H9 (cell line): ENCODE data around the gene CTNNA3. TPM values are rescaled to one million over a fixed set of nuclear protein-coding genes. Genes with fewer than 3 reads are reported as not detected.
A peak's percentile ranks its signal among the peaks of the same experiment; 100 is the strongest.

Experiments
- DNase-seq: peaks from one replicate; pipeline ENCODE4 v3.0.0-alpha.2; 2017
- H2AFZ ChIP-seq: one replicate; pipeline ENCODE4 v1.6.1; 2013; ENCODE audit warnings: mild to moderate bottlenecking, low read length, control low read depth, moderate library complexity
- H2AK5ac ChIP-seq: 2 replicates; pipeline ENCODE4 v1.6.1; 2013; ENCODE audit warnings: low read length, control low read depth, mixed read lengths; ENCODE audit not compliant: insufficient read length
- H2BK120ac ChIP-seq: one replicate; pipeline ENCODE4 v1.6.1; 2013; ENCODE audit warnings: low read depth, mild to moderate bottlenecking, low read length, control low read depth, inconsistent platforms; ENCODE audit not compliant: poor library complexity, severe bottlenecking
- H2BK12ac ChIP-seq: 2 replicates; pipeline ENCODE4 v1.6.1; 2013; ENCODE audit warnings: low read length, control low read depth, mixed read lengths, low read depth; ENCODE audit not compliant: insufficient read length
- H2BK15ac ChIP-seq: 2 replicates; pipeline ENCODE4 v1.6.1; 2013; ENCODE audit warnings: low read depth, low read length, control low read depth
- H2BK20ac ChIP-seq: one replicate; pipeline ENCODE4 v1.6.1; 2013; ENCODE audit warnings: low read depth, mild to moderate bottlenecking, low read length, control low read depth, inconsistent platforms; ENCODE audit not compliant: poor library complexity, severe bottlenecking
- H2BK5ac ChIP-seq: 2 replicates; pipeline ENCODE4 v1.6.1; 2013; ENCODE audit warnings: low read length, control low read depth, mixed read lengths; ENCODE audit not compliant: insufficient read length
- H3K14ac ChIP-seq: 2 replicates; pipeline ENCODE4 v1.6.1; 2013; ENCODE audit warnings: low read length, control low read depth; ENCODE audit not compliant: insufficient read depth
- H3K18ac ChIP-seq: 2 replicates; pipeline ENCODE4 v1.6.1; 2013; ENCODE audit warnings: low read depth, mild to moderate bottlenecking, mixed read lengths, low read length, control low read depth; ENCODE audit not compliant: insufficient read length
- H3K23ac ChIP-seq: 2 replicates; pipeline ENCODE4 v1.6.1; 2013; ENCODE audit warnings: low read length, control low read depth, mixed read lengths, low read depth; ENCODE audit not compliant: insufficient read length
- H3K23me2 ChIP-seq: 2 replicates; pipeline ENCODE4 v1.6.1; 2013; ENCODE audit warnings: low read depth, mild to moderate bottlenecking, mixed read lengths, low read length, control low read depth; ENCODE audit not compliant: insufficient read length, poor library complexity, severe bottlenecking
- H3K27ac ChIP-seq: 2 replicates; pipeline ENCODE4 v1.5.1; 2013; ENCODE audit warnings: low read length, control low read depth, mixed read lengths, low read depth; ENCODE audit not compliant: insufficient read length
- H3K27me3 ChIP-seq: 2 replicates; pipeline ENCODE4 v1.6.1; 2013; ENCODE audit warnings: low read length, control low read depth, inconsistent platforms; ENCODE audit not compliant: insufficient read depth
- H3K4ac ChIP-seq: 2 replicates; pipeline ENCODE4 v1.6.1; 2013; ENCODE audit warnings: low read depth, mild to moderate bottlenecking, control low read depth, inconsistent platforms, low read length, moderate library complexity
- H3K4me1 ChIP-seq: 2 replicates; pipeline ENCODE4 v1.6.1; 2013; ENCODE audit warnings: low read length, control low read depth, inconsistent platforms; ENCODE audit not compliant: insufficient read depth
- H3K4me2 ChIP-seq: 2 replicates; pipeline ENCODE4 v1.6.1; 2013; ENCODE audit warnings: low read length, control low read depth, mixed read lengths; ENCODE audit not compliant: insufficient read length, insufficient read depth
- H3K56ac ChIP-seq: 2 replicates; pipeline ENCODE4 v1.6.1; 2013; ENCODE audit warnings: low read depth, mild to moderate bottlenecking, mixed read lengths, low read length, control low read depth; ENCODE audit not compliant: insufficient read length
- H3K79me1 ChIP-seq: 2 replicates; pipeline ENCODE4 v1.6.1; 2013; ENCODE audit warnings: low read depth, mild to moderate bottlenecking, moderate library complexity, low read length, control low read depth, inconsistent platforms; ENCODE audit not compliant: insufficient read depth, poor library complexity, severe bottlenecking
- H3K79me2 ChIP-seq: 2 replicates; pipeline ENCODE4 v1.6.1; 2013; ENCODE audit warnings: low read length, control low read depth, inconsistent platforms; ENCODE audit not compliant: insufficient read depth
- H3K9ac ChIP-seq: 2 replicates; pipeline ENCODE4 v1.6.1; 2013; ENCODE audit warnings: low read length, control low read depth, mixed read lengths; ENCODE audit not compliant: insufficient read length; ENCODE audit errors: extremely low read depth
- H3K9me3 ChIP-seq: one replicate; pipeline ENCODE4 v1.6.1; 2013; ENCODE audit warnings: low read depth, low read length, inconsistent platforms; ENCODE audit not compliant: control insufficient read depth
- H3T11ph ChIP-seq: one replicate; pipeline ENCODE4 v1.6.1; 2013; ENCODE audit warnings: mild to moderate bottlenecking, low read length, control low read depth, inconsistent platforms
- H4K20me1 ChIP-seq: one replicate; pipeline ENCODE4 v1.6.1; 2013; ENCODE audit not compliant: control insufficient read depth, insufficient read length, insufficient read depth
- H4K5ac ChIP-seq: 2 replicates; pipeline ENCODE4 v1.6.1; 2013; ENCODE audit warnings: low read depth, mild to moderate bottlenecking, mixed read lengths, low read length, control low read depth; ENCODE audit not compliant: insufficient read length
- H4K8ac ChIP-seq: replicated peaks from 2 replicates; pipeline ENCODE4 v1.6.1; 2013; ENCODE audit warnings: low read length, control low read depth, mixed read lengths, low read depth; ENCODE audit not compliant: insufficient read length
- H4K91ac ChIP-seq: 2 replicates; pipeline ENCODE4 v1.6.1; 2013; ENCODE audit warnings: low read depth, mild to moderate bottlenecking, moderate library complexity, mixed read lengths, low read length, control low read depth; ENCODE audit not compliant: insufficient read length
- H3K27ac Mint-ChIP-seq, 3 experiments: 2 replicates in 2 of 3; 3 replicates in 1 of 3; pipeline ENCODE4 v1.8.0; 2020 to 2021; ENCODE audit warnings: mixed read lengths in 3 of 3, mild to moderate bottlenecking in 1 of 3, moderate library complexity in 1 of 3
- H3K27me3 Mint-ChIP-seq: 2 replicates; pipeline ENCODE4 v1.8.0; 2021; ENCODE audit warnings: low read depth, mild to moderate bottlenecking, moderate library complexity, mixed read lengths
- H3K36me3 Mint-ChIP-seq, 3 experiments: 2 replicates in 2 of 3; 3 replicates in 1 of 3; pipeline ENCODE4 v1.8.0; 2020 to 2021; ENCODE audit warnings: low read depth in 3 of 3, mixed read lengths in 3 of 3; ENCODE audit not compliant: insufficient read depth in 1 of 3
- H3K4me1 Mint-ChIP-seq, 2 experiments: 2 replicates each; pipeline ENCODE4 v1.8.0; 2020; ENCODE audit warnings: mixed read lengths in 2 of 2
- H3K4me3 Mint-ChIP-seq, 2 experiments: 2 replicates in 1 of 2; 3 replicates in 1 of 2; pipeline ENCODE4 v1.8.0; 2020 to 2021; ENCODE audit warnings: mild to moderate bottlenecking in 2 of 2, mixed read lengths in 2 of 2, moderate library complexity in 1 of 2
- H3K9me3 Mint-ChIP-seq, 2 experiments: 2 replicates in 1 of 2; 3 replicates in 1 of 2; pipeline ENCODE4 v1.8.0; 2020; ENCODE audit warnings: mild to moderate bottlenecking in 2 of 2, mixed read lengths in 2 of 2, moderate library complexity in 1 of 2
- CTCF ChIP-seq: fragments of 200-600 bp; sonication (generic); conservative IDR thresholded peaks from 3 replicates; pipeline ENCODE4 v1.8.0; 2021; ENCODE audit warnings: antibody characterized with exemption, mild to moderate bottlenecking
- total RNA-seq: library from RNA; stranded (reverse); gene quantifications from 2 replicates; pipeline ENCODE4 v1.2.1, GENCODE V29; 2021

CTNNA3 gene
- total RNA-seq, 1 experiment from 2014 or later, result 3.3 TPM

GRCh38 chr10:67156239-67156638 is 539.8 kb downstream of the CTNNA3 start:
- no peak for TF ChIP-seq CTCF

More at GRCh38 chr10:67156239-67156638, 539.8 kb downstream of the CTNNA3 start:
- Histone ChIP-seq H3K27me3 (no peaks in the 10 kb centered on the region), H3K14ac (no peak overlapping the region), H3K23me2 (no peaks in the 10 kb centered on the region), H3K79me2 (no peaks in the 10 kb centered on the region), H3K9me3 (no peaks in the 10 kb centered on the region), H3K4me2 (no peak overlapping the region), H2BK120ac (no peak overlapping the region), H4K8ac (no peak overlapping the region), H4K5ac (no peak overlapping the region), H3K23ac (no peak overlapping the region), H3K4ac (no peak overlapping the region), H2BK5ac (no peak overlapping the region), H2BK20ac (no peak overlapping the region), H2BK12ac (no peak overlapping the region), H4K20me1 (no peaks in the 10 kb centered on the region), H3K56ac (no peak overlapping the region), H2AK5ac (no peak overlapping the region), H4K91ac (no peak overlapping the region), H3K9ac (no peak overlapping the region), H3T11ph (no peak overlapping the region), H2BK15ac (no peak overlapping the region), H2AFZ (no peak overlapping the region), H3K79me1 (no peaks in the 10 kb centered on the region), H3K27ac (no peak overlapping the region), H3K4me1 (no peaks in the 10 kb centered on the region), H3K18ac (no peak overlapping the region)
- Mint-ChIP-seq H3K27ac (peak overlapping the region in 2 of 3 experiments; percentile 63 to 76; a peak in 3 of 7 replicates), H3K9me3 (no peaks in the 10 kb centered on the region; a peak in 1 of 5 replicates), H3K4me1 (peaks cover 17 to 19% of the 10 kb centered on the region in 2 experiments), H3K4me3 (no peak overlapping the region), H3K36me3 (peaks cover 0 to 5% (median 0%) of the 10 kb centered on the region in 3 experiments; a peak in 1 of 7 replicates), H3K27me3 (no peaks in the 10 kb centered on the region)
- DNase-seq, result no peak
